ENCODE measurements around the gene PLAC9.

DNA sequence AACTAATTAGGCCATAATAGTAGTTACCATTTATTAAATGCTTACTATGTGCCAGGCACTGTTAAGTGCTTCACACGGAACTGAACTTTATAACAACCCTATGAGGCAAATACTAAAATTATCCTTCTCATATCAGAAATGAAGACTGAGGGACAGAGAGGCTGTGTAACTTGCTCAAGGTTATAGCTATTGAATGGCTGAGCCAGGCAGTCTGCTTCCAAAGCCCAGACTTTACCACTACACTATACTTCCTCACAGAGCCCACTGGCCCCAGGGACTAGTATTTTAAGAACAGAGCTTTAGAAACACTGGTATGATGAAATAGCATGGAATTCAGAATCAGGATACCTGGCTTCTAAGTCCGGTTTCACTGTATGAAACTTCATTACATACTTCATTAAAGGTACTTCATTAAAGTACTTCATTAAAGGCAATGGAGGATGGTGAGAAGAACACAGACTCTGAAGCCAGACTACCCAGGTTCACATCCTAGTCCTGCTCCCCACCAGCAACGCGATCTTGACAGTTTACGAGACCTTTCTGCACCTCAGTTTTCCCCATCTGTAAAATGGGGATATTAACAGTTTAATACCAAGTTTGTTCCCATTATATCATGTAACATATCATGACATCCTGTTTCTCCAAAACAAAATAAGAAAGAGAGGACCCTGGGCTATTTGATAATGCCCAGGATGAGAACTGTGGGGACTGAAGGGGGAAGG, 53.2 kb downstream of the PLAC9 start:
- TF ChIP-seq CTCF (IDR thresholded peaks at IDR 0.05) = no peak
- TF ChIP-seq POLR2A (IDR thresholded peaks at IDR 0.05) = no peak

All from testis (tissue), 2 donors.